Measurements from ENCODE around the gene PPP6C.

- TF ChIP-seq EZH2phosphoT487 (IDR thresholded peaks at IDR 0.05; ENCODE audit: insufficient read depth, low read depth) = no peak
- TF ChIP-seq EZH2 (IDR thresholded peaks at IDR 0.05; ENCODE audit: insufficient read depth, poor library complexity, severe bottlenecking) = no peak
Observed at GRCh38 chr9:125143377-125144090, 46.1 kb downstream of the PPP6C start, which contains the start of gene SCAI.

Data from GM23248 (cell line).